ENCODE measurements around the gene PPM1F.
"Not testable (repeated sequence)": the region's sequence is repeated elsewhere in the genome, so short reads cannot be mapped to it uniquely, and the experiment has no call there.

The PPM1F gene

DNA sequence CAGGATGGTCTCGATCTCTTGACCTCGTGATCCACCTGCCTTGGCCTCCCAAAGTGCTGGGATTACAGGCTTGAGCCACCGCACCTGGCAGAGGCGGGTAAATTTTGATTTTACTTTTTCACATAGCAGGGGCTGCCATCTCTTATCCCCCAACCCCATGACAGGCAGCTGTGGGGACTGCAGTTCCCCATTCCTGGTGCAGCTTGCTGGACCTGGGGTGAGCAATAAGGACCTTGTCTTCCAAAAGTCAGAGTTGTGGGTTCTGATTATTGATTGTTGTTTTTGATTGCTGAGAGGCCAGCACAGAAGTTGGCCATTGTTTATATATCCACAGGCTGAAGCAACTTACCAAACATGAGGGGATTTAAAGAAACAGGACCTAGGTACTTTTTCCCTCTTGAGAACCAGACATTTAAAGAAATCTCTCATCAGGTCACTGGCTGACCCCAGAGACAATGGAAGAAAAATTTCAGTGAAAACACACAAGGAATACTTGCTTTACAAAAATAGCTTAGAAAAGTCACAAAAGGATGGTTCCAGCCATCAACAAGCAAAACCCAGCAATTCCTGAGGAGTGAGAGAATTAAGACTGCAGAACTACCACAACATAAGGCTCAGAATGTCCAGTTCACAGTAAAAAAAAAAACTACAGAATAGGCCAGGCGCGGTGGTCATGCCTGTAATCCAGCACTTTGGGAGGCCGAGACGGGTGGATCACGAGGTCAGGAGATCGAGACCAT lies 63.2 kb downstream of the PPM1F start:
- DNase-seq (ENCODE audit: low spot score): no peak

DNA sequence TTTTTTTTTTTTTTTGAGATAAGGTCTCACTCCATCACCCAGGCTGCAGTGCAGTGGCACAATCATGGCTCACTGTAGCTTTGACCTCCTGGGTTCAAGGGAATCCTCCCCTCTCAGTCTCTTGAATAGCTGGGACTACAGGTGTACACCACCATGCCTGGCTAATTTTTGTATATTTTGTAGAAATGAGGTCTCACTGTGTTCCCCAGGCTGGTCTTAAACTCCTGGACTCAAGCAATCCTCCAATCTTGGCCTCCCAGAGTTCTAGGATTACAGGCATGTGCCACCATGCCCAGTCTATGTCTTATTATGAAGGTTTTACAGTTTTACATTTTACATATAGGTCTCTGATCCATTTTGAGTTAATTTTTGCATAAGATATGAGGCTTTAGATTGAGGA lies 64.8 kb downstream of the PPM1F start:
- no peak for DNase-seq (ENCODE audit: low spot score)

DNA sequence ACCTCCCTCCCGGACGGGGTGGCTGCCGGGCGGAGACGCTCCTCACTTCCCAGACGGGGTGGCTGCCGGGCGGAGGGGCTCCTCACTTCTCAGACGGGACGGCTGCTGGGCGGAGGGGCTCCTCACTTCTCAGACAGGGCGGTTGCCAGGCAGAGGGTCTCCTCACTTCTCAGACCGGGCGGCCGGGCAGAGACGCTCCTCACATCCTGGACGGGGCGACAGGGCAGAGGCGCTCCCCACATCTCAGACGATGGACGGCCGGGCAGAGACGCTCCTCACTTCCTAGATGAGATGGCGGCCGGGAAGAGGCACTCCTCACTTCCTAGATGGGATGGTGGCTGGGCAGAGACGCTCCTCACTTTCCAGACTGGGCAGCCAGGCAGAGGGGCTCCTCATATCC lies 68.7 kb downstream of the PPM1F start:
- not testable (repeated sequence) for DNase-seq (ENCODE audit: low spot score)

DNA sequence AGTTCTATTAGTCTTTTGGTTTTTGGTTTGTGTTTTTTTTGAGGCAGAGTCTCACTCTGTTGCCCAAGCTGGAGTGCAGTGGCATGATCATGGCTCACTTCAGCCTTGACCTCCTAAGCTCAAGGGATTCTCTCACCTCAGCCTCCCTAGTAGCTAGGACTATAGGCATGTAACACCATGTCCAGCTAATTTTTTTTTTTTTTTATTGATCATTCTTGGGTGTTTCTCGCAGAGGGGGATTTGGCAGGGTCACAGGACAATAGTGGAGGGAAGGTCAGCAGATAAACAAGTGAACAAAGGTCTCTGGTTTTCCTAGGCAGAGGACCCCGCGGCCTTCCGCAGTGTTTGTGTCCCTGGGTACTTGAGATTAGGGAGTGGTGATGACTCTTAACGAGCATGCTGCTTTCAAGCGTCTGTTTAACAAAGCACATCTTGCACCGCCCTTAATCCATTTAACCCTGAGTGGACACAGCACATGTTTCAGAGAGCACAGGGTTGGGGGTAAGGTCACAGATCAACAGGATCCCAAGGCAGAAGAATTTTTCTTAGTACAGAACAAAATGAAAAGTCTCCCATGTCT lies 69.8 kb downstream of the PPM1F start:
- DNase-seq (ENCODE audit: low spot score): not testable (repeated sequence)

DNA sequence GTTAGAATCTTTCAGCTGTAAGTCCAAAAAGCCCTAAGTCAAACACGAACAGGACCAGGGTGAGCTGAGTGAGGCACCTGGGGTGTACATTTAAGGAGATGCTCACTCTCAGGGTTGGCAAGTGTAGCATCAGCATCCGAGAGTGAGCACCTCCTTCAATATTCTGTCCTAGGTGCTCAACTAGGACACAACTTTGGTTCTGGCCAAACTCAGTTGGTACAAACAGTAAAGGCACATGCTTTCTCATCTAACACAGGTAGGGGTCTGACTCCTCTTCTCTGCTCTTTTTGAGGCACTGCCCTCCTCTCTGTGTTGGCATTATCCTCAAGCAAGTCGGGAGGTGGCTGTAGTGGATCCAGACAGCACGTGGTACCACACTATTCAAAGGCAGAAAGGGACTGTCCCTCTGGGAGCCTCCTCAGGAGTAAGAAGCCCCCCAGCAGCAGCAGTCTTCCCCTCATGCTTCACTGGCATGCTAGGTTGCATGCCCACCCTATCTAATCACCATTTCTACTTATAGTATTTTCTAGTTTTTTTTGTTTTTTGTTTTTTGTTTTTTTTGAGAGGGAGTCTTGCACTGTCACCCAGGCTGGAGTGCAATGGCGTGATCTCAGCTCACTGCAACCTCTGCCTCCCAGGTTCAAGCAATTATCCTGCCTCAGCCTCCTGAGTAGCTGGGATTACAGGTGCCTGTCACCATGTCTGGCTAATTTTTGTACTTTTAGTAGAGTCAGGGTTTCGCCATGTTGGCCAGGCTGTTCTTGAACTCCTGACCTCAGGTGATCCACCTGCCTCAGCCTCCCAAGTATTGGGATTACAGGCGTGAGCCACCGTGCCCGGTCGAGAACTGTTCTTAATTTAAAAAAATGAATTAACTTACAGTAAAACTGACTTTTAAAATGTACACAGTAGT lies 70.6 kb downstream of the PPM1F start:
- DNase-seq (ENCODE audit: low spot score): no peak

DNA sequence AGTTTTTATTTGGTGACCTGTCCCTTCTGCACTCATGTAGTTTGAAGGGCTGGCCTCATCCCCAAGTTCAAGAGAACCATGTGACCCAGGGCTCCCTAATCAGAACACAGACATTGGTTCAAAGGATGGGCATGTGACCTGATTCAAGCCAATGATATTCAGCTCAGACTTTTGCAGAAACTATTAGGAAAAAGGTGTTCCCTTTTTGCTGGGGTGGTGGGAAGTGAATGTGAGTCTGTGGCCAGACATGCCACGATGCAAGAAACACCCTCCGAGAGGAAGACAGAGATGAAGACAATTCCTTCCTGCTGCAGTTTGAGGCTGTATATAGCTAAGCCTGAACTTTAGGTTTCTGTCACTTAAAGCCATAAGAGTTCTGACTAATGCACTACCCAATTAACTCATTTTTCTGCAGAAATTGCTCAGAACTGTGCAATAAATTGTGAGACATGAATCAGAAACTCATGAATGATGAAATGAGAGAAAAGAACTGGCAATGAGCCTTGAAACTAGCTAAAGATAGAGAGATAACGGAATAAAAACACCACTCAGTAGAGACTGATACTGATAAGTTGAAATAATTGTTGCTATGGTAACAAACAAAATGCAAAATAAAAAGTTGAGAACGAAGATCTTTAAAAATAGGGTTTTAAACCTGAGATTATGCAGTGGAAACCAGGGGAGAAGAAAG lies 76.0 kb downstream of the PPM1F start:
- DNase-seq (ENCODE audit: low spot score): no peak

DNA sequence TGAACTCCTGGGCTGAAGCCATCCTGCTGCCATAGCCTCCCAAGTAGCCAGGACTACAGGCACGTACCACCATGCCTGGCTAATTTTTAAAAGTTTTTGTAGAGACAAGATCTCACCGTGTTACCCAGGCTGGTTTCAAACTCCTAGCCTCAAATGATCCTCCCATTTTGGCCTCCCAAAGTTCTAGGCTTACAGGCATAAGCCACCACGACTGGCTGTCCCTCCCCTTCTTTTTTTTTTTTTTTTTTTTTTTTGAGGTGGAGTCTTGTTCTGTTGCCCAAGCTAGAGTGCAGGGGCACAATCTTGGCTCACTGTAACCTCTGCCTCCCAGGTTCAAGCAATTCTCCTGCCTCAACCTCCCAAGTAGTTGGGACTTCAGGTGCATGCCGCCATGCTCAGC lies 77.7 kb downstream of the PPM1F start:
- not testable (repeated sequence) for DNase-seq (ENCODE audit: low spot score)

DNA sequence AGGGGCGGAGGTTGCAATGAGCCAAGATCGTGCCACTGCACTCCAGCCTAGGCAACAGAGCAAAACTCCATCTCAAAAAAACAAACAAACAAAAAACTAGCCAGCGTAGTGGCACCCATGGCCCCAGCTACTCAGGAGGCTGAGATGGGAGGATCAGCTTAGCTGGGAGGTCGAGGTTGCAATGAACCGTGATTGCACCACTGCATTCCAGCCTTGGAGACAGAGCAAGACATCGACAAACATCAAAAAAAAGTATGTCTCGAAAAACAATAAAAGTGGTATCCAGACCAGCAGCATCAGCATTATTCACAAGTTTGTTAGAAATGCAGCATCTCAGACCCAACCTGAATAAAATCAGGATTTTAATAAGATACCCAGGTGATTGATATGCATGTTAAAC lies 79.0 kb downstream of the PPM1F start:
- DNase-seq (ENCODE audit: low spot score): no peak

DNA sequence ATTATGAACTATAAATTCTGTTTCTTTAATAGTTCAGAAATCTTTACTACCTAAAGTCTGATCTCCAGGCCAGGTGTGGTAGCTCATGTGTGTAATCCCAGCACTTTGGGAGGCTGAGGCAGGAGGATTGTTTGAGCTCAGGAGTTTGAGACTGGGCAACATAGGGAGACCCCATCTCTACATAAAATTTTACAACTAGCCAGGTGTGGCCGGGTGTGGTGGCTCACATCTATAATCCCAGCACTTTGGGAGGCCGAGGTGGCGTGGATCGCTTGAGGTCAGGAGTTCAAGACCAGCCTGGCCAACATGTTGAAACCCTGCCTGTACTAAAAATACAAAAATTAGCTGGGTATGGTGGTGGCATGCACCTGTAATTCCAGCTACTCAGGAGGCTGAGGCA lies 79.9 kb downstream of the PPM1F start:
- not testable (repeated sequence) for DNase-seq (ENCODE audit: low spot score)

All from globus pallidus (tissue), 1 donor.